Lung (tissue), 12 donors: ENCODE results near the gene RIPK3. TPM values are rescaled to one million over a fixed set of nuclear protein-coding genes. Genes with fewer than 3 reads are reported as not detected.

Experiments
- ATAC-seq: fragments of 200-7000 bp; cut with Tn5 transposase; one replicate; pipeline ENCODE4 v1.9.1; 2020; ENCODE audit warnings: moderate number of reproducible peaks; ENCODE audit not compliant: insufficient read depth, low FRiP score
- DNase-seq, 3 donors: peaks; one replicate each; pipeline ENCODE4 v3.0.0-alpha.2; 2013 to 2017
- H3K27ac ChIP-seq, 2 donors: one replicate each; pipeline ENCODE4 v1.5.1; 2013; ENCODE audit warnings: mild to moderate bottlenecking in 2 of 2, moderate library complexity in 2 of 2, control low read depth in 1 of 2, inconsistent platforms in 1 of 2, low read depth in 1 of 2, low read length in 1 of 2
- H3K27me3 ChIP-seq, 3 donors: one replicate each; pipeline ENCODE4 v1.5.1; 2013; ENCODE audit warnings: low read length in 2 of 3; ENCODE audit not compliant: control insufficient read depth in 3 of 3, insufficient read depth in 3 of 3
- H3K36me3 ChIP-seq, 4 donors: one replicate each; pipeline ENCODE4 v1.5.1; 2013; ENCODE audit warnings: low read length in 4 of 4, mild to moderate bottlenecking in 1 of 4, moderate library complexity in 1 of 4; ENCODE audit not compliant: control insufficient read depth in 4 of 4, insufficient read depth in 4 of 4
- H3K4me1 ChIP-seq, 5 donors: one replicate each; pipeline ENCODE4 v1.5.1; 2013; ENCODE audit warnings: low read length in 5 of 5, mild to moderate bottlenecking in 2 of 5, moderate library complexity in 1 of 5; ENCODE audit not compliant: control insufficient read depth in 5 of 5, insufficient read depth in 5 of 5
- H3K4me3 ChIP-seq: one replicate; pipeline ENCODE4 v1.5.1; 2013; ENCODE audit warnings: mild to moderate bottlenecking, control low read depth, moderate library complexity
- H3K9ac ChIP-seq, 2 donors: one replicate each; pipeline ENCODE4 v1.5.1; 2013; ENCODE audit warnings: low read length in 2 of 2, control low read depth in 1 of 2; ENCODE audit not compliant: insufficient read depth in 1 of 2
- H3K9me3 ChIP-seq, 4 donors: one replicate each; pipeline ENCODE4 v1.5.1; 2013; ENCODE audit warnings: low read length in 3 of 4, mild to moderate bottlenecking in 1 of 4, moderate library complexity in 1 of 4; ENCODE audit not compliant: control insufficient read depth in 4 of 4, insufficient read depth in 3 of 4
- WGBS, 2 donors: extraction: QIAGEN DNeasy Blood & Tissue Kit; methylation state at CpG; one replicate each; pipeline ENCODE4 v1.1.7; 2013; 5-methylcytosine and 5-hydroxymethylcytosine counted together
- polyA plus RNA-seq, 2 donors: library from polyadenylated mRNA; stranded (reverse); fragments of 200-250 nt; gene quantifications; one replicate each; pipeline ENCODE4 v1.2.1, GENCODE V29; 2013
- total RNA-seq, 2 donors: library from RNA; depleted of rRNA in 1 of 2; stranded (reverse); fragments of >200 nt in 1 of 2; gene quantifications; one replicate each; pipeline ENCODE4 v1.2.1, GENCODE V29; 2014 to 2021
- TF ChIP-seq, protein P1 (sequence below): IDR thresholded peaks from 2 replicates; pipeline ENCODE4 v1.5.1; 2012; ENCODE audit warnings: mild to moderate bottlenecking; ENCODE audit errors: control extremely low read depth, extremely low read depth
- donor health status: control.
- donor health status: control.
- donor health status: Bipolar disorder and iron deficiency.
- donor health status: healthy.
- donor health status: DM: yes; HTN: yes; CAD: no.

The RIPK3 gene
- total and polyA plus RNA-seq, 4 donors: 6.4 to 26.0 (median 18.2) TPM

DNA sequence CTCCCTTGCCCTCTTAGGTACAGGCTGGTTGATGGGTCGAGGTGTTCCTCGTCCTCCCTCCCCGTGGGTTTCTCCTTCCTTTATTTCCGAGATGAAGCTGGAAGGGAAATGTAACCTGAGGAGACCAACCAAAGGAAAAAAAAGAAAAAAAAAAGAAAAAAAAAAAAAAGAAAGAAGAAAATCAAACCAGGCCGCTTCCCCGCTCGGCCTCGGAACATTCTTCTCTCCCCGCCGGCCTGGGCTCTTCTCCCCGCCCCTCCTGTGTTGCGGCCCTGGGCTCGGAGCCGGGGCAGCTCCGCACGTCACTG is 26.6 kb upstream of the RIPK3 start:
- Histone ChIP-seq H3K9ac (peak overlapping the region in 1 of 2 donors; percentile 66), H3K27ac (peak overlapping the region; percentile 71 to 78), H3K36me3 (no peaks in the 10 kb centered on the region), H3K27me3 (no peaks in the 10 kb centered on the region), H3K9me3 (no peaks in the 10 kb centered on the region), H3K4me3 (peak overlapping the region; percentile 37), H3K4me1 (peaks cover 0 to 40% (median 12%) of the 10 kb centered on the region in 5 donors)
- TF ChIP-seq, protein P1, sequence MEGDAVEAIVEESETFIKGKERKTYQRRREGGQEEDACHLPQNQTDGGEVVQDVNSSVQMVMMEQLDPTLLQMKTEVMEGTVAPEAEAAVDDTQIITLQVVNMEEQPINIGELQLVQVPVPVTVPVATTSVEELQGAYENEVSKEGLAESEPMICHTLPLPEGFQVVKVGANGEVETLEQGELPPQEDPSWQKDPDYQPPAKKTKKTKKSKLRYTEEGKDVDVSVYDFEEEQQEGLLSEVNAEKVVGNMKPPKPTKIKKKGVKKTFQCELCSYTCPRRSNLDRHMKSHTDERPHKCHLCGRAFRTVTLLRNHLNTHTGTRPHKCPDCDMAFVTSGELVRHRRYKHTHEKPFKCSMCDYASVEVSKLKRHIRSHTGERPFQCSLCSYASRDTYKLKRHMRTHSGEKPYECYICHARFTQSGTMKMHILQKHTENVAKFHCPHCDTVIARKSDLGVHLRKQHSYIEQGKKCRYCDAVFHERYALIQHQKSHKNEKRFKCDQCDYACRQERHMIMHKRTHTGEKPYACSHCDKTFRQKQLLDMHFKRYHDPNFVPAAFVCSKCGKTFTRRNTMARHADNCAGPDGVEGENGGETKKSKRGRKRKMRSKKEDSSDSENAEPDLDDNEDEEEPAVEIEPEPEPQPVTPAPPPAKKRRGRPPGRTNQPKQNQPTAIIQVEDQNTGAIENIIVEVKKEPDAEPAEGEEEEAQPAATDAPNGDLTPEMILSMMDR: no peak
- peak; percentile 0 for ATAC-seq
- WGBS, 2 donors: 4 to 5% methylated on average over 13 to 16 of the region's 16 CpGs
- peak in 1 of 3 donors; percentile 96 for DNase-seq

DNA sequence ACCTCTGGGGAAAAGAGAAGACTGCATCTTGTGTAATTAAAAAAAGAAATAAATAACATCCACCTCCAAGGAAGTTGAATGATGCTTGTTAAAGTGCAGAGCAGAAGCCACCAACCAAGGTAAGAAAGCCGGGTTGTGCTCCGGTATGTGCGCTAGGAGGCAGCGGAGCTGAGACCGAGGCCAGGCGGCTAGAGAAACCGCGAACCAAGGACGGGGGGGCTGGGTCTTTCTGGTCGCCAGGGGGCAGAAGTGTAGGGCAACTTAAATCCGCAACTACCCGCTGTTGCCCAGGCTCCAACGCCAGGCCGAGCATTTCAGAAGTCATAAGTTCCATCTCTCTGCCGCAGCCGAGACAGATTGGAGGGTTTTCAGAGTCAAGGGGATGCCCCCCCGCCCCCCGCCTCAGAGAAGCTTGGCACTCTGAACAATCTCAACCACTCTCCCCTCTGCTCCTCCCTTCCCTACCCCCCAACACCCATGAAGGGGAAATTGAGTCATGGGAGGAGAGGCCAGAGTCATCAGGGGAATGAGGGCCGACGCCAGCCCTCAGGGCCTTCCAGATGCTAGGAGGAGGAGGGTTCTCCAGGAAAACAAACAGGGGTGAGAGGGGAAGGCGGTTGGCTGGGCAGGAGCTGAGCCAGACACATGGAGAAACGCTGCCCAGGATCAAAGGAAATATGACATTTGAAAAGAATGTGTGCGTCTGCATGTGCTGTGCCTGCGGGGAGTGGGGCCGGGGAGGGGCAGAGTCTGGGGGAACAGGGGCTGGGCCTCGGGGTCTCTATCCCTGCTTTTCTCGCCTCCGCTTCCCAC is 26.0 kb upstream of the RIPK3 start:
- TF ChIP-seq, protein P1: peak; percentile 73
- Histone ChIP-seq H3K36me3 (no peaks in the 10 kb centered on the region), H3K9me3 (no peaks in the 10 kb centered on the region), H3K27me3 (no peaks in the 10 kb centered on the region), H3K9ac (peak overlapping the region in 1 of 2 donors; percentile 66), H3K27ac (peak overlapping the region; percentile 71 to 78), H3K4me1 (peaks cover 0 to 35% (median 12%) of the 10 kb centered on the region in 5 donors), H3K4me3 (peak overlapping the region; percentile 37)
- DNase-seq (peak; percentile 93 to 96 (median 93)), ATAC-seq (peak; percentile 37)
- WGBS, 2 donors: 5 to 10% methylated on average over 28 of the region's 28 CpGs

DNA sequence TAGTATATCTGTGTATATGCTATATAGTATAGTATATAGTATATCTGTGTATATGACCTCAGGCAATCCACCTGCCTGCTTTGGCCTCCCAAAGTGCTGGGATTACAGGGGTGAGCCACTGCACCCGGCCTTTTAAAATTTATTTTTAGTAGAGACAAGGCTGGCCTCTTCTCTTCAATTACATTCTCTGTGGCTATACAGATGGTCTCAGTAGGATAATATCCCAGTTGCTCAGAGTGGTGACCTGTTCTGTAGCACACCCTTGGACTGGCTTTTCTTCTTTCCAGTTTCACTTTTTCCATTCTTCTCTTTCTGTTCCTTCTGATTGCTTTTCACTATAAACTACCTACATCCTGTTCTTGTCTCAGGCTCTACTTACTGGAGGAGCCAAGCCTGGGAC is 25.1 kb upstream of the RIPK3 start:
- Histone ChIP-seq H3K36me3 (no peaks in the 10 kb centered on the region), H3K27ac (no peak overlapping the region), H3K4me3 (no peak overlapping the region), H3K9ac (no peak overlapping the region), H3K4me1 (peaks cover 0 to 27% (median 9%) of the 10 kb centered on the region in 5 donors), H3K27me3 (no peaks in the 10 kb centered on the region), H3K9me3 (no peaks in the 10 kb centered on the region)
- ATAC-seq (no peak), DNase-seq (no peak)
- WGBS, 2 donors: 54 to 70% methylated on average over 1 of the region's 1 CpG
- TF ChIP-seq, protein P1: no peak

GRCh38 chr14:24363401-24363800 is 23.6 kb upstream of the RIPK3 start:
- Histone ChIP-seq H3K27ac (no peak overlapping the region), H3K9ac (no peak overlapping the region), H3K36me3 (no peaks in the 10 kb centered on the region), H3K27me3 (no peaks in the 10 kb centered on the region), H3K4me1 (peaks cover 0 to 20% (median 9%) of the 10 kb centered on the region in 5 donors), H3K4me3 (no peak overlapping the region), H3K9me3 (no peaks in the 10 kb centered on the region)
- TF ChIP-seq, protein P1: no peak
- WGBS, 2 donors: 92 to 93% methylated on average over 5 of the region's 5 CpGs
- DNase-seq (no peak), ATAC-seq (no peak)
